HEK293 (cell line): ENCODE results near the gene NDOR1.

Experiments used
- ELK4 ChIP-seq: IDR thresholded peaks from 2 replicates; pipeline ENCODE4 v1.6.1; 2011; ENCODE audit warnings: mild to moderate bottlenecking, low read depth, low read length, borderline replicate concordance
- HOXD13 ChIP-seq: sonication (generic); formaldehyde crosslinking; IDR thresholded peaks from 2 replicates; pipeline ENCODE4 v1.8.0; 2022; ENCODE audit warnings: missing genetic modification reagents, borderline replicate concordance
- INSM2 ChIP-seq: fragments of 450-650 bp; formaldehyde crosslinking; IDR thresholded peaks from 2 replicates; pipeline ENCODE4 v1.5.1; 2016; ENCODE audit warnings: missing biosample characterization, missing genetic modification characterization
- PRDM4 ChIP-seq: fragments of 450-650 bp; formaldehyde crosslinking; IDR thresholded peaks from 2 replicates; pipeline ENCODE4 v1.5.1; 2017; ENCODE audit warnings: missing biosample characterization, missing genetic modification characterization
- TSHZ1 ChIP-seq: fragments of 450-650 bp; formaldehyde crosslinking; IDR thresholded peaks from 2 replicates; pipeline ENCODE4 v1.5.1; 2016; ENCODE audit warnings: missing biosample characterization, missing genetic modification characterization, borderline replicate concordance
- ZBTB21 ChIP-seq: fragments of 450-650 bp; formaldehyde crosslinking; IDR thresholded peaks from 2 replicates; pipeline ENCODE4 v1.5.1; 2017; ENCODE audit warnings: missing biosample characterization, missing genetic modification characterization
- ZBTB8A ChIP-seq: fragments of 450-650 bp; formaldehyde crosslinking; IDR thresholded peaks from 2 replicates; pipeline ENCODE4 v1.5.1; 2016; ENCODE audit warnings: missing biosample characterization, missing genetic modification characterization
- ZEB2 ChIP-seq: fragments of 450-650 bp; formaldehyde crosslinking; IDR thresholded peaks from 2 replicates; pipeline ENCODE4 v1.5.1; 2016; ENCODE audit warnings: missing biosample characterization, missing genetic modification characterization
- ZNF114 ChIP-seq: fragments of 450-650 bp; formaldehyde crosslinking; IDR thresholded peaks from 2 replicates; pipeline ENCODE4 v1.5.0; 2017; ENCODE audit warnings: missing biosample characterization, missing genetic modification characterization
- ZNF132 ChIP-seq: fragments of 450-650 bp; formaldehyde crosslinking; IDR thresholded peaks from 2 replicates; pipeline ENCODE4 v1.5.1; 2017; ENCODE audit warnings: missing biosample characterization, missing genetic modification characterization, borderline replicate concordance
- ZNF157 ChIP-seq: fragments of 450-650 bp; formaldehyde crosslinking; IDR thresholded peaks from 2 replicates; pipeline ENCODE4 v1.5.1; 2016; ENCODE audit warnings: missing biosample characterization, missing genetic modification characterization
- ZNF174 ChIP-seq: fragments of 450-650 bp; formaldehyde crosslinking; IDR thresholded peaks from 2 replicates; pipeline ENCODE4 v1.5.0; 2017; ENCODE audit warnings: missing biosample characterization, mild to moderate bottlenecking, missing genetic modification characterization
- ZNF202 ChIP-seq: fragments of 450-650 bp; formaldehyde crosslinking; IDR thresholded peaks from 2 replicates; pipeline ENCODE4 v1.5.1; 2016; ENCODE audit warnings: missing biosample characterization, missing genetic modification characterization, borderline replicate concordance
- ZNF239 ChIP-seq: fragments of 450-650 bp; formaldehyde crosslinking; IDR thresholded peaks from 2 replicates; pipeline ENCODE4 v1.5.1; 2016; ENCODE audit warnings: missing biosample characterization, missing genetic modification characterization
- ZNF24 ChIP-seq: fragments of 450-650 bp; formaldehyde crosslinking; IDR thresholded peaks from 2 replicates; pipeline ENCODE4 v1.5.1; 2016; ENCODE audit warnings: missing biosample characterization, missing genetic modification characterization
- ZNF335 ChIP-seq: fragments of 450-650 bp; formaldehyde crosslinking; conservative IDR thresholded peaks from 2 replicates; pipeline ENCODE4 v1.5.1; 2016; ENCODE audit warnings: missing biosample characterization, missing genetic modification characterization
- ZNF394 ChIP-seq: fragments of 450-650 bp; formaldehyde crosslinking; IDR thresholded peaks from 2 replicates; pipeline ENCODE4 v1.5.1; 2016; ENCODE audit warnings: missing biosample characterization, missing genetic modification characterization, mild to moderate bottlenecking, moderate library complexity, borderline replicate concordance
- ZNF404 ChIP-seq: fragments of 450-650 bp; formaldehyde crosslinking; IDR thresholded peaks from 2 replicates; pipeline ENCODE4 v1.5.1; 2017; ENCODE audit warnings: missing biosample characterization, missing genetic modification characterization
- ZNF529 ChIP-seq: fragments of 450-650 bp; formaldehyde crosslinking; IDR thresholded peaks from 2 replicates; pipeline ENCODE4 v1.5.1; 2017; ENCODE audit warnings: missing genetic modification characterization, missing biosample characterization; ENCODE audit not compliant: insufficient replicate concordance
- ZNF530 ChIP-seq: fragments of 450-650 bp; formaldehyde crosslinking; IDR thresholded peaks from 2 replicates; pipeline ENCODE4 v1.5.1; 2016; ENCODE audit warnings: low read depth, missing biosample characterization, missing genetic modification characterization
- ZNF558 ChIP-seq: fragments of 450-650 bp; formaldehyde crosslinking; IDR thresholded peaks from 2 replicates; pipeline ENCODE4 v1.5.1; 2016; ENCODE audit warnings: missing biosample characterization, missing genetic modification characterization
- ZNF560 ChIP-seq: fragments of 450-650 bp; formaldehyde crosslinking; IDR thresholded peaks from 2 replicates; pipeline ENCODE4 v1.5.1; 2017; ENCODE audit warnings: missing biosample characterization, missing genetic modification characterization, borderline replicate concordance
- ZNF585B ChIP-seq: fragments of 450-650 bp; formaldehyde crosslinking; IDR thresholded peaks from 2 replicates; pipeline ENCODE4 v1.5.1; 2016; ENCODE audit warnings: missing biosample characterization, missing genetic modification characterization
- ZNF639 ChIP-seq: fragments of 450-650 bp; formaldehyde crosslinking; IDR thresholded peaks from 2 replicates; pipeline ENCODE4 v1.5.1; 2016; ENCODE audit warnings: missing biosample characterization, missing genetic modification characterization
- ZNF654 ChIP-seq: fragments of 450-650 bp; formaldehyde crosslinking; IDR thresholded peaks from 2 replicates; pipeline ENCODE4 v1.5.1; 2016; ENCODE audit warnings: low read depth, missing biosample characterization, missing genetic modification characterization
- ZNF677 ChIP-seq: fragments of 450-650 bp; IDR thresholded peaks from 2 replicates; pipeline ENCODE4 v1.5.0; 2018; ENCODE audit warnings: missing biosample characterization, mild to moderate bottlenecking, missing genetic modification characterization, moderate library complexity
- ZNF768 ChIP-seq: fragments of 450-650 bp; formaldehyde crosslinking; IDR thresholded peaks from 2 replicates; pipeline ENCODE4 v1.5.1; 2018; ENCODE audit warnings: missing biosample characterization, mild to moderate bottlenecking, missing genetic modification characterization
- ZSCAN18 ChIP-seq: fragments of 450-650 bp; formaldehyde crosslinking; IDR thresholded peaks from 2 replicates; pipeline ENCODE4 v1.5.1; 2016; ENCODE audit warnings: missing biosample characterization, missing genetic modification characterization

NDOR1 gene

GRCh38 chr9:137240841-137241489, 35.5 kb downstream of the NDOR1 start, which contains the start of gene TUBB4B (continued):
- 0 out of 2 replicates have a peak, but pooled peaks have one; percentile 57 for TF ChIP-seq INSM2 (tag by site-specific recombination)
- no peak for TF ChIP-seq ZNF530 (tag by site-specific recombination)
- no peak for TF ChIP-seq ZNF560 (tag by site-specific recombination)
- 0 out of 2 replicates have a peak, but pooled peaks have one; percentile 23 for TF ChIP-seq ZSCAN18 (tag by site-specific recombination)
- TF ChIP-seq ZNF394 (tag by site-specific recombination), result peak; percentile 49; the same call in 1 of the 2 replicates
- peak; percentile 32; the same call in 1 of the 2 replicates for TF ChIP-seq PRDM4 (tag by site-specific recombination)
- TF ChIP-seq ZNF529 (tag by site-specific recombination), result no peak
- peak; percentile 80; the same call in 1 of the 2 replicates for TF ChIP-seq ZNF639 (tag by site-specific recombination)
- no peak for TF ChIP-seq ZNF202 (tag by site-specific recombination)
- TF ChIP-seq ZNF157 (tag by site-specific recombination), result no peak
- TF ChIP-seq ZNF239 (tag by site-specific recombination), result no peak
- peak; percentile 65; the same call in 1 of the 2 replicates for TF ChIP-seq ELK4
- no peak for TF ChIP-seq HOXD13 (CRISPR knock-in tag)
- no peak for TF ChIP-seq ZNF654 (tag by site-specific recombination)
- TF ChIP-seq ZNF768 (tag by site-specific recombination), result no peak
- TF ChIP-seq TSHZ1 (tag by site-specific recombination), result 0 out of 2 replicates have a peak, but pooled peaks have one; percentile 11
- no peak for TF ChIP-seq ZNF677 (tag by site-specific recombination)
- no peak for TF ChIP-seq ZNF114 (tag by site-specific recombination)
- TF ChIP-seq ZNF558, result no peak
- no peak for TF ChIP-seq ZNF174
- TF ChIP-seq ZBTB21, result no peak
- TF ChIP-seq ZNF585B (tag by site-specific recombination), result no peak
- no peak for TF ChIP-seq ZNF335 (tag by site-specific recombination)
- no peak for TF ChIP-seq ZBTB8A
- no peak for TF ChIP-seq ZNF404 (tag by site-specific recombination)
- TF ChIP-seq ZEB2 (tag by site-specific recombination), result no peak; the same call in 1 of the 2 replicates
- TF ChIP-seq ZNF24, result 0 out of 2 replicates have a peak, but pooled peaks have one; percentile 28
- TF ChIP-seq ZNF132, result no peak
